GM12872 (cell line): Measurements from ENCODE around the gene C16orf89.
"Not testable (repeated sequence)": the region's sequence is repeated elsewhere in the genome, so short reads cannot be mapped to it uniquely, and the experiment has no call there.

Source experiments
- CTCF ChIP-seq: IDR thresholded peaks from 3 replicates; pipeline ENCODE4 v1.5.1; 2011; ENCODE audit warnings: low read depth, mild to moderate bottlenecking, low read length, moderate library complexity; ENCODE audit not compliant: insufficient read depth

The C16orf89 gene

GRCh38 chr16:5065813-5066212 lies at the start of gene C16orf89:
TSS of gene C16orf89 (minus strand) at chr16:5065956. CDS start at chr16:5065908, 48 bp downstream.
- TF ChIP-seq CTCF: no peak

- no peak for TF ChIP-seq CTCF
Measured at GRCh38 chr16:5108505-5109158, 42.9 kb upstream of the C16orf89 start.

GRCh38 chr16:5097470-5098220 lies 31.9 kb upstream of the C16orf89 start, which contains the start of gene EEF2KMT:
TSS of gene EEF2KMT (minus strand) at chr16:5097795. CDS start at chr16:5097739, 56 bp downstream.
- TF ChIP-seq CTCF: not testable (repeated sequence)

- peak; percentile 81 for TF ChIP-seq CTCF
Measured at GRCh38 chr16:5084802-5085201, 19.0 kb upstream of the C16orf89 start.

GRCh38 chr16:5078626-5079025 lies 12.9 kb upstream of the C16orf89 start:
- TF ChIP-seq CTCF: no peak

- TF ChIP-seq CTCF: no peak
Measured at GRCh38 chr16:5077304-5077703, 11.5 kb upstream of the C16orf89 start.

- no peak for TF ChIP-seq CTCF
Measured at GRCh38 chr16:5075637-5076036, 9.9 kb upstream of the C16orf89 start.
